TTC549 (cell line): Measurements from ENCODE around the gene TFPT.
"Not testable (repeated sequence)": the region's sequence is repeated elsewhere in the genome, so short reads cannot be mapped to it uniquely, and the experiment has no call there.

Experiments
- FAIRE-seq: peaks from 2 replicates; lab custom pipeline; 2012; peaks lifted over from hg19 to GRCh38; lab: Jason Lieb, UNC

Gene TFPT

GRCh38 chr19:54123682-54124081 is 8.2 kb upstream of the TFPT start:
- FAIRE-seq, result no peak

DNA sequence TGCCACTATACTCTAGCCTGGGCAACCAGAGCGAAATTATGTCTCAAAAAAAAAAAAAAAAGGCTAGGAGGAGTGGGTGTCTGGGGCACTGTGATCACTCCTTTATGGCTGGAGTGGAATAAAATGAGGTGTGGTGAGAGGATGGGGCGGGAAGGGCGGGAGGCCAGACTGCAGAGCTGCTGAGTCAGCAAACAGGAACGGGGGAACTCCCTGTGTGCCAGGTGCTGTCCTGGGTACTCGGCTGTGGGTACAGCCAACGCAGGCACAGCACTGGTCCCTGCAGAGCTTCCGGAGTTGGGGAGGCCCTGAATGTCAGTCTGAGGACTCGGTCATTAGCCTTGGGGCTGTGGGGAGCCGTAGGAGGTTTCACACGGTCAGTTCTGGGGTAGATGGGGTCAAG is 5.8 kb upstream of the TFPT start:
- FAIRE-seq, result no peak

DNA sequence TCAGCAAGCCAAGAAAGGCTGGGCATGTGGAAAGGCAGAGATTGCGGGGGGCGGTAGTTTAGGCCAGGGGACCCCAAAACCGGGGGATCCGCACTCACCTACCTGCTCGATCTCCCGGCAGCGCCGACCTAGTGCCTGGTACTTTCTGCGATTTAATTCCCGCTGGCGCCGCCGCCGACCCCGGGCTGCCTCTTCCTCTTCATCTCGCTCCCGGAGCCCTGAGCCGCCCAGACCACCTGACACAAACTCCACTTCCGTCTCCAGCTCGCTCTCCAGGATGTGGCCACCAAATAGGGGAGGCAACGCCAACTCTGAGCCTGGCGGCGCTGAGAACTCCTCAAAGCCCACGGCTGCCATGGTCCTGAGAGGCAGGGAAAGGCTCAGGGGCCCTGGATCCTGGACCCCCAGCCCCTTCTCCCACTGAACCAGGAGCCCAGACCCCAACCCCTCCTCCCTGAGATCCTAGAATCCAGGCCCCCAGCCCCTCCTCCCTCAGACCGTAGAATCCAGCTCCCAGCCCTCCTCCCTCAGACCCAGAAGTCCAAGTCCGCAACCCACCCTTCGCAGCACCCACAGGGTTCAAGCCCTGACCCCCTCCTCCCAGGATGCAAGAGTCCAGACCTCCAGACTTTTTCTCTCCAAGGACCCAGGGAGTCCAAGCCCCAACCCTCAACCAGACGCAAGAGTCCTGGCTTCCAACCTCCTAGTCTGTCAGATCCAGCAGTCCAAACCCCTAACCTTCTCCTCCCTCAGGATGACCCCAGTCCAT is 933 bp downstream of the TFPT start:
- no peak for FAIRE-seq

GRCh38 chr19:54109651-54110050 is 5.8 kb downstream of the TFPT start:
- no peak for FAIRE-seq

GRCh38 chr19:54108496-54108895 is 7.0 kb downstream of the TFPT start:
- FAIRE-seq, result no peak

DNA sequence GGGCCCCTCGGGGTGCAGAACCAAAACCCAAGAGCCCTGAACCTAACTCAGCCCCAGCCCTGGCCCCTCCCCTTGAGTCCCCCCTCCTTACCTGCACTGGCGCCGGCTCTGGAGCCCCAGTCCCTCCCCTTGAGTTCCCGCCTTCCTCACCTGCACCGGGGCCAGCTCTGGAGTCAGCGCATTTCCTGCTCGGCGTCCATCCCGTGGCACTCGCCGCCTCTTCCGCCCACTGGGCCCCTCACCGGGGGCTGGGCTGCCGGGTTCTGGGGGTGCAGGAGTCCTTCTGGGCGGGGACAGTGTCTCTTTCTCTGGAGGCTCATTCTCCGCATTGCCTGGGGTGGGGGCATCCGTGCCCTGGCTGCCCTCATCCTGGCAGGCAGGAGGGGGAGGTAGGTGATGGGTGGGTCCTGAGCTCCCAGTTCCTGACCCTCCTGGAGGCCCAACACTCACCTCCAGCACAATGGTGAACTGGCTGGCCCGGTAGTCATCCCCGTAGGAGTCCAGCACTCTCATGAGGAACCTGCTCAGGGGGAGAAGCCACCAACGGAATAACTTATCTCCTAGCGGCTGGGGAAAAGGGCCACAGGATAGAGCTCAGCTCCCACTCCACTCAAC is 7.5 kb downstream of the TFPT start:
- FAIRE-seq, result no peak

DNA sequence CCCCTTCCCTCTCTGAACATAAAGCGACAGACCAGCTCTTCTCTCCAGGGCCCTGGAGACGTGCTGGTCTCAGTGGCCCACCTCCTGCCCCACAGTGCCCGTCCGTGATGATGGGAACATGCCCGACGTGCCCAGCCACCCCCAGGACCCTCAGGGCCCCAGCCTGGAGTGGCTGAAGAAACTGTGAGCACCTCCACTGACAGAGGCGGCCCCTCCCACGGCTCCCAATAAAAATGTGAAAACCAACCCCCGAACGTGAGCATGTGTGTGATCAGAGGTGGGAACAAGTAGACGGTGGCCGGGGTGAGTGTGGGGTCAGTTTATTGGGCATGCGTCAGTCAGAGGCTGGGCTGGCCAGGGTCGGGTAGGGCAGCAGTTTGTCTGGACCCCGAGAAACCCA is 8.7 kb downstream of the TFPT start:
- FAIRE-seq, result no peak

GRCh38 chr19:54105796-54106195 is 9.7 kb downstream of the TFPT start:
- FAIRE-seq, result no peak

- FAIRE-seq, result no peak
Observed at GRCh38 chr19:54104998-54105715, 10.3 kb downstream of the TFPT start.

DNA sequence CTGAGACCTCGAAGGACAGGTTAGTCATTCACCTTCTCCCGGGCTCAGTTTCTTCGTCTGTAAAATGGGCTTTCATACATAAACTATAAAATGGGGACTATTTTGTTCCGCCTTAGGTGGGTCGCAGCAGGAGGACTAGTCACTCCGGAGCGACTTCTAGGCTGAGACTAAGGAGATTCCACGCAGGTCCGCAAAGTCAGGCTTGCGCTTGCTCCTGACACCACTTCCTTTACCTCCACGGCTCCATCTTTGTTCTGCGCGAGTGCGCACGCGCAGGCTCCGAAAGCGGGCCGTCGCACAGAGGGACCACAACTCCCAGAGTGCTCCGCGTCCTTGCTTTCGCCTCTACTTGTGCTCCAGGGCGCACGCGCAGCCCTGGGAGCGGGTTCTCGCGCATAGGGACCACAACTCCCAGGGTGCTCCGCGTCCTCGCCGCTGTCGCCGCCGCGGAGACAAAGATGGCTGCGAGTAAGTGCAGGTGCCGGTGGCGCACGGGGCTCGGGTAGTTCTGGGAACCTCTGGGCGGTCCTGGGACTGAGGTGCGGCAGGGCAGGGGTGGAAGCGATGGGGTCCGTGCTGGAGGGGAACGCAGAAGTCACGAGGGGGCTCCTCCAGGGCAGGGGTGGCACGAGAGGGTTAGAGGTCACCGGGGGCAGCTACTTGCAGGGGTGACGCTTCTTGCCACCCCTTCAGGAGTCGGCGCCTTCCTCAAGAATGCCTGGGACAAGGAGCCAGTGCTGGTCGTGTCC is 12.9 kb downstream of the TFPT start, which contains the start of gene NDUFA3:
Gene NDUFA3 (plus strand): TSS at position 435 of the 749 bp plus-strand sequence. CDS start 24 bp downstream, at position 459.
- FAIRE-seq, result peak; percentile 72

- no peak for FAIRE-seq
Observed at GRCh38 chr19:54100561-54100960, 14.9 kb downstream of the TFPT start, which contains the start of gene OSCAR. Gene OSCAR (minus strand): TSS chr19:54100803. CDS start chr19:54100792, 11 bp downstream.

- not testable (repeated sequence) for FAIRE-seq
Observed at GRCh38 chr19:54099903-54100255, 15.6 kb downstream of the TFPT start.

DNA sequence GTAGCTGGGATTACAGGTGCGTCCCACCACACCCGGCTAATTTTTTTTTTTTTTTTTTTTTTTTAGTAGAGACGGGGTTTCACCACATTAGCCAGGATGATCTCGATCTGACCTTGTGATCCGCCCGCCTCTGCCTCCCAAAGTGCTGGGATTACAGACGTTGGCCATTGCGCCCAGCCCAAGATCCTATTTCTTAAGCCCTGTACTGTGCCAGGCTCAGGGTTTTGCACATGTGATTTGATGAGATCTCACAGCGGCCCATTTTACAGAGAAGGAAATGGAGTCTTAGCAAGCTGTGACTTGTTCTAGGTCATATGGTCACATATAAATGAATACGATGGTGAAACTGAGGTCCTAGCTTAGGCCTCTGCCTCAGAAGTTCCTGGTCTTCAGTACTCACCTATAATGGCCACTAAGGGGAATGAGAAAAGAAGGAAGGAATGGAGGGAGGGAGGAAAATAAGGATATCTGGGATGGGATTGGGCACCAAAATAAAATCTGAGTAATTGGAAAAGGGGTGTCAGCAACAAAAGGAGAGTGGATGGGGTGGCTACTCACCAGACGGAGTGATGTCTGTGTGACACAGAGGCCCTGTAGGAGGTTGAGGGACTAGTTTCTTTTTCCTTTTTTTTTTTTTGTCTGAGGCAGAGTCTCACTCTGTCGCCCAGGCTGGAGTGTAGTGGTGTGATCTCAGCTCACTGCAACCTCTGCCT is 16.1 kb downstream of the TFPT start:
- FAIRE-seq, result no peak

DNA sequence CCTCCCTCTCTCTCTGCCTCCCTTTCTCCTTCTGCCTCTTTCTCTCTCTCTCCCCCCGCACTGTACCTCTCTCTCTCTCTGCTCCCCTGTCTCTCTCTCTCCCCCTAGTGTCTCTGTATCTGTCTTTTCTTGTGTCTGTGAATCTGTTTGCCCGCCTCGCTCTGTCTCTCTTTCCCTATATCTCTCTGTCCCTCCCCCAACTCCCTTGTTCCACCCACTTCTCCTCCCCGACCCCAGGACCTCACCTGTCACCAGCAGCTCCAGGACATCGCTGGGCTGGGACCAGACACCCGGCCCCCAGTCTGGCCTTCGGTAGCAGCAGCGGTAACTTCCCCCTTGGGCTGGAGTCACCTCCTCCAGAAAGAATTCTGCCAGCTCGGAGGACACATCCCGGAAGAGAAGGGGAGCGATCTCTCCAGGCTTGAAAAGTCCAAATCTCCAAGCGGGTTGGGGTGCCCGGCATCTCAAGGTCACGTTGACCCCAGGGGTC is 18.8 kb downstream of the TFPT start:
- FAIRE-seq, result no peak

DNA sequence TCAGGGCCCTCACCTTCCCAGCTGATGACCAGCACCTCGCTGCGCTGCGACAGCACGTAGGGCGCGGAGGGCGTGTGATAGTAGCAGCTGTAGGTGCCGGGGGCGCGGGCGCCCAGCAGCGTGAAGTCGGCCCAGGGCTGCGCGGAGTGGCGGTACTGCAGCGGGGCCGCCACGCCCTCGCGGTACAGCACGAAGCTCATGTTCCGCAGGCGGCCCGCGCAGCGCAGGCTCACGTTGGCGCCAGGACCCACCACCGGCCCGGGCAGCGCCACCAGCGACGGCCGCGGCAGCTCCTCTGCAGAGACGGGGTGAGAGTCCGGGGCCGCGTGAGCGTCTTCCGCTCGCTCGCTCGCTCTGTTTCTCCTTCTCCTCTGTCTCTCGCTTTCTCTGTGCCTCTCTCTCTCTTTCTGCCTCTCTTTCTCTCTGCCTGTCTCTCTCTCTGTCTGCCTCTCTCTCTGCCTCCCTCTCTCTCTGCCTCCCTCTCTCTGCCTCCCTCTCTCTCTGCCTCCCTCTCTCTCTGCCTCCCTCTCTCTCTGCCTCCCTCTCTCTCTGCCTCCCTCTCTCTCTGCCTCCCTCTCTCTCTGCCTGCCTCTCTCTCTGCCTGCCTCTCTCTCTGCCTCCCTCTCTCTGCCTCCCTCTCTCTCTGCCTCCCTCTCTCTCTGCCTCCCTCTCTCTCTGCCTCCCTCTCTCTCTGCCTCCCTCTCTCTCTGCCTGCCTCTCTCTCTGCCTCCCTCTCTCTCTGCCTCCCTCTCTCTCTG is 19.4 kb downstream of the TFPT start:
- FAIRE-seq, result not testable (repeated sequence)

DNA sequence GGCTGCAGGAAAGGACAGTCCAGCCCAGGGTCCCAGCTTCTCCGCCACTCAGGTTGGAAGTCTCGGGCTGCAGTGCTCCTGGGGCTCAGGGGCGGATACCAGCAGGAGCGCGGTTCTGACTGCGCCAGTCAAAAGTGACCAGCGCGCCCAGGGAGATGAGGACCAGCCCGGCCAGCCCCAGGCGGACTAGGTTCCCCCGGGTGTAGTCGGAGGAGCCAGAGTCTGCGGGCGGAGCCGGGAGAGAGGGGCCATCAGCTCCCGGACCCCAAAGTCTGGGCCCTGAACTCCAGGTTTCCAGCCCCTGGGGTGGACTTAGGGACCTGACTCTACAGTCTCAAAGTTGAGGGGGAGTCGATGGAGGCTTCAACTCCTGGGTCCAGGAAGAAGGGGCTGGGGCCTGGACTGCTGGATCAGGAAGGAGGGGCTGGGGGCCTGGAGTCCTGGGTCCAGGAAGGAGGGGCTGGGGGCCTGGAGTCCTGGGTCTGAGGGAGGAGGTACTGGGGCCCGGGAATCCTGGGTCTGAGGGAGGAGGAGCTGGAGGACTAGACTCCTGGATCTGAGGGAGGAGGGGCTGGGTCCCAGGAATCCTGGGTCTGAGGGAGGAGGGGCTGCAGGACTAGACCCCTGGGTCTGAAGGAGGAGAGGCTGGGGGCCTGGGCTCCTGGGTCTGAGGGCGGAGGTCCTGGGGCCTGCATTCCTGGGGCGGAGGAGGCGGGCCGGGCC is 20.2 kb downstream of the TFPT start:
- no peak for FAIRE-seq

GRCh38 chr19:54094426-54095000 is 20.9 kb downstream of the TFPT start:
- no peak for FAIRE-seq

DNA sequence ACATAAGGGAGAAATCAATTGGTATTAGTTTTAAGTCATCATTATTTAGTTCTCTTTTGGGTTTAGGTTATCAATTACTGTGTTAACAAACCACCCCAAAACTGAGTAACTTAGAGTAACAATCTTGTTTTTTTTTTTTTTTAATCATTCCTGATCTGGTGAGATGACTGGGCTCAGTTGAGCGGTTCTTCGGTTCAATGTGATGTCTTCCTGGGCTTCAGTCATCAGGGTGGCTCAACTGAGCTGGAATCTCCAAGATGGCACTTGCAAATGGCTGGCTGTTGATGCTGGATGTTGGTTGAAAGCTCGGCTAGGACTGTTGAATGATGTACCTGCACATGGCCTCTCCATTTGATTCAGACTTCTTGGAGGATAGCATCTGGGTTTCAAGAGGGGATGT is 31.0 kb downstream of the TFPT start:
- FAIRE-seq, result no peak

DNA sequence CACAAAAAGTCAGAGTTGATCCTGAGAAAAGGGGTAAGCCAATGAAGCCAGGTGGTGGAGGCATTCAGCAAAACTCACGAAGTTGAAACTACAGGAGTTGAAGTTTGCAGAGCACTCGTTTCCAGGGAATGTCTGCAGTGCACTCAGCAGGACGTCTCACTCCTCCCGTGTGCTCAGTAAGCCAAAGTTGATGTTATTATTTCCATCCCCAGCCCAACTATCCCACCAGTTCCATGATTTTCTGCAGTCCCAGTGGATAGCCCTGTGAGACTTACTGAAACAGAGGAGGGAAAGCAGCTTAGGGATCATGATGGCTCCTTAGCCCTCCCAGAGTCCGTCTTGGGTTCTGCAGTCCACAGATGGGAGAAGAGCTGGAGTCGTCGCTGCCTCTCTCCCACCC is 34.4 kb downstream of the TFPT start, which contains the start of gene TARM1:
Gene TARM1 (minus strand): TSS at position 334 of the 400 bp plus-strand sequence. CDS start 25 bp downstream, at position 309.
- no peak for FAIRE-seq

GRCh38 chr19:54077334-54077733 is 38.1 kb downstream of the TFPT start:
- FAIRE-seq, result no peak
